H1 (cell line): Measurements from ENCODE around the gene ZNF512.

Source experiments
- CHD2 ChIP-seq: IDR thresholded peaks from 2 replicates; pipeline ENCODE4 v1.6.1; 2012; ENCODE audit warnings: low read length, improper control_type of control experiment
- CTCF ChIP-seq, 3 experiments: IDR thresholded peaks; 1 replicate in 2 of 3; 2 replicates in 1 of 3; pipeline versions ENCODE4 v1.5.1 to v1.6.1; 2011; ENCODE audit warnings: low read length in 3 of 3, mild to moderate bottlenecking in 3 of 3, inconsistent platforms in 2 of 3, low read depth in 1 of 3, moderate library complexity in 1 of 3; ENCODE audit not compliant: insufficient read depth in 1 of 3; ENCODE audit errors: control extremely low read depth in 1 of 3
- EP300 ChIP-seq, 2 experiments: IDR thresholded peaks; 1 replicate in 1 of 2; 2 replicates in 1 of 2; pipeline ENCODE4 v1.6.1; 2011 to 2012; ENCODE audit warnings: low read depth in 2 of 2, low read length in 2 of 2, mild to moderate bottlenecking in 2 of 2, borderline replicate concordance in 1 of 2, inconsistent platforms in 1 of 2, moderate library complexity in 1 of 2
- HDAC6 ChIP-seq: IDR thresholded peaks from one replicate; pipeline ENCODE4 v1.7.1; 2012; ENCODE audit warnings: low read depth, mild to moderate bottlenecking, inconsistent platforms, low read length, moderate library complexity
- PHF8 ChIP-seq: fragments of 200-600 bp; sonication (generic); conservative IDR thresholded peaks from 2 replicates; pipeline ENCODE4 v1.7.1; 2012; ENCODE audit warnings: low read depth, mild to moderate bottlenecking, inconsistent platforms, low read length, moderate library complexity
- POLR2A ChIP-seq, 2 experiments: IDR thresholded peaks; 1 replicate in 1 of 2; 2 replicates in 1 of 2; pipeline ENCODE4 v1.6.1; 2011; ENCODE audit warnings: low read depth in 2 of 2, low read length in 2 of 2, mild to moderate bottlenecking in 2 of 2; ENCODE audit errors: control extremely low read depth in 1 of 2
- SP2 ChIP-seq: IDR thresholded peaks from 2 replicates; pipeline ENCODE4 v1.6.1; 2012; ENCODE audit warnings: mild to moderate bottlenecking, low read length, inconsistent platforms
- TAF1 ChIP-seq: IDR thresholded peaks from 2 replicates; pipeline ENCODE4 v1.6.1; 2011; ENCODE audit warnings: mild to moderate bottlenecking, low read depth, low read length

DNA sequence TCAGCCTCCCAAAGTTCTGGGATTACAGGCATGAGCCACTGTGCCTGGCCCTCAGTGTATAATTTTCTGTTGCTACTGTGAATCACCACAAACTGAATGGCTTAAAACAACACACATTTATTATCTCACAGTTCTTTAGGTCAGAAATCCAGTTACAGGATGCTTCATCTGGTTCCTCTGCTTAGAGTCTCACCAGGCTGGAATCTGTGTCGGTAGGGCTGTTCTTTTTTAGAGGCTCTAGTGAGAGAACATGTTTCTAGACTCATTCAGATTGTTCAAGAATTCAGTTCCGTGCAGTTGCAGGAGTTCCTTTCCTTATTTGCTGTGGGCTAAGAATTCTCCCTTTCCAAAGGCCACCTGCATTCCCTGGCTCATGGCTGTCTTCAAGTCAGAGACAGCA lies 23.8 kb downstream of the ZNF512 start:
- TF ChIP-seq CTCF (IDR thresholded peaks at IDR 0.05; ENCODE audit: control extremely low read depth in 1 of 3, insufficient read depth in 1 of 3, low read depth in 1 of 3, low read length in 3 of 3) = no peak
- no peak for TF ChIP-seq HDAC6
- no peak for TF ChIP-seq PHF8
- no peak for TF ChIP-seq CHD2
- no peak for TF ChIP-seq EP300 (IDR thresholded peaks at IDR 0.05; ENCODE audit: borderline replicate concordance in 1 of 2, low read depth in 2 of 2, low read length in 2 of 2)
- no peak for TF ChIP-seq SP2
- TF ChIP-seq TAF1 = no peak
- TF ChIP-seq POLR2A (IDR thresholded peaks at IDR 0.05; ENCODE audit: control extremely low read depth in 1 of 2, low read depth in 2 of 2, low read length in 2 of 2) = no peak
